Testis (tissue), 3 donors: ENCODE results near the gene PMM1. TPM values are rescaled to one million over a fixed set of nuclear protein-coding genes. Genes with fewer than 3 reads are reported as not detected.

Experiments used
- DNase-seq: peaks from one replicate; pipeline ENCODE4 v3.0.0-alpha.2; 2019
- H3K27ac ChIP-seq, 2 donors: fragments of 200-600 bp; sonication (generic); one replicate each; pipeline ENCODE4 v1.5.1; 2019
- H3K27me3 ChIP-seq: fragments of 200-600 bp; sonication (generic); one replicate; pipeline ENCODE4 v1.5.1; 2019
- H3K36me3 ChIP-seq: fragments of 200-600 bp; sonication (generic); one replicate; pipeline ENCODE4 v1.5.1; 2017; ENCODE audit warnings: low read depth; ENCODE audit errors: missing control alignments
- H3K4me1 ChIP-seq: fragments of 200-600 bp; sonication (generic); one replicate; pipeline ENCODE4 v1.5.1; 2019
- H3K4me3 ChIP-seq, 2 donors: fragments of 200-600 bp; sonication (generic); one replicate each; pipeline ENCODE4 v1.5.1; 2017 to 2019
- H3K9me3 ChIP-seq: fragments of 200-600 bp; sonication (generic); one replicate; pipeline ENCODE4 v1.5.1; 2017
- POLR2A ChIP-seq: fragments of 450-650 bp; IDR thresholded peaks from one replicate; pipeline ENCODE4 v1.6.1; 2017; ENCODE audit warnings: antibody characterized with exemption, mild to moderate bottlenecking, moderate library complexity
- WGBS, 2 donors: methylation state at CpG; one replicate each; pipeline ENCODE4 v1.1.5; 2018; 5-methylcytosine and 5-hydroxymethylcytosine counted together
- intact Hi-C: fragments of 100-400 bp; cut with DNase I; formaldehyde crosslinking; loops from one replicate; pipeline ENCODE4 v1.15.1; 2023; ENCODE audit warnings: low total_unique reads
- polyA plus RNA-seq: library from polyadenylated mRNA; stranded (reverse); fragments of 350-450 nt; fragmentation: Illumina TruSeq; extraction: RNeasy Lipid Tissue Mini Kit (QIAGEN cat#74804); gene quantifications from one replicate; pipeline ENCODE4 v1.2.3, GENCODE V29; 2014; ENCODE audit warnings: low read depth, low replicate concordance; ENCODE audit not compliant: insufficient read depth
- total RNA-seq, 2 donors: library from RNA; depleted of rRNA; stranded (reverse); fragments of >200 nt; gene quantifications; one replicate each; pipeline ENCODE4 v1.2.3, GENCODE V29; 2016
- TF ChIP-seq, protein P1 (sequence below), 3 experiments: fragments of 450-650 bp in 2 of 3; fragments of 200-600 bp in 1 of 3; sonication (generic) in 1 of 3; IDR thresholded peaks; one replicate each; pipeline ENCODE4 v1.5.1; 2016 to 2019; ENCODE audit warnings: antibody characterized with exemption in 3 of 3, mild to moderate bottlenecking in 2 of 3, moderate library complexity in 1 of 3

PMM1 gene
- total and polyA plus RNA-seq, 3 donors from 2014 or later, result 44.4 to 82.2 (median 45.7) TPM

DNA sequence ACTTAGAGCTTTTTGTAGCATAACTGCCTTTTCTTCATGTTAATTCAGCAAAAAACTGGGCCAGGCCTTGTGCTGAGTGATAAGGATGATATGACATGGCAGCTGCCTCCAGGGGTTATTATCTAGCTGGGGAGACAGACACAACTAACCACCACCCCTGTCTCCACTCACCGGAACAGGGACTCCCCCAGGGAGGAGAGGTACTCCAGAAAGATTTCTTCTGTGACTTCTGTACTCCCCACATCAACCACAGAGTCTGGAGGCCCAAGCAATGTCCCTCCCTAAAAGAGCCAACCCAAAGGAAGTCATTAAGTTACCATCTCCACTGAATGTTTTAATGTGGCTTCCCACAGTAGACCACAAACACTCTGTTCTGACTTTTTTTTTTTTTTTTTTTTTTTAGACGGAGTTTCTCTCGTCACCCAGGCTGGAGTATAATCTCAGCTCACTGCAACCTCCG lies 14.3 kb upstream of the PMM1 start:
- H3K9me3 ChIP-seq, result no peaks in the 10 kb centered on the region
- no peaks in the 10 kb centered on the region for H3K4me1 ChIP-seq
- H3K36me3 ChIP-seq, result no peaks in the 10 kb centered on the region
- no peaks in the 10 kb centered on the region for H3K27me3 ChIP-seq
- 69 to 74% methylated on average over 4 of the region's 4 CpGs for WGBS, 2 donors
- no peak overlapping the region for H3K27ac ChIP-seq
- intact Hi-C loops, result no loop called here
- TF ChIP-seq, protein P1, sequence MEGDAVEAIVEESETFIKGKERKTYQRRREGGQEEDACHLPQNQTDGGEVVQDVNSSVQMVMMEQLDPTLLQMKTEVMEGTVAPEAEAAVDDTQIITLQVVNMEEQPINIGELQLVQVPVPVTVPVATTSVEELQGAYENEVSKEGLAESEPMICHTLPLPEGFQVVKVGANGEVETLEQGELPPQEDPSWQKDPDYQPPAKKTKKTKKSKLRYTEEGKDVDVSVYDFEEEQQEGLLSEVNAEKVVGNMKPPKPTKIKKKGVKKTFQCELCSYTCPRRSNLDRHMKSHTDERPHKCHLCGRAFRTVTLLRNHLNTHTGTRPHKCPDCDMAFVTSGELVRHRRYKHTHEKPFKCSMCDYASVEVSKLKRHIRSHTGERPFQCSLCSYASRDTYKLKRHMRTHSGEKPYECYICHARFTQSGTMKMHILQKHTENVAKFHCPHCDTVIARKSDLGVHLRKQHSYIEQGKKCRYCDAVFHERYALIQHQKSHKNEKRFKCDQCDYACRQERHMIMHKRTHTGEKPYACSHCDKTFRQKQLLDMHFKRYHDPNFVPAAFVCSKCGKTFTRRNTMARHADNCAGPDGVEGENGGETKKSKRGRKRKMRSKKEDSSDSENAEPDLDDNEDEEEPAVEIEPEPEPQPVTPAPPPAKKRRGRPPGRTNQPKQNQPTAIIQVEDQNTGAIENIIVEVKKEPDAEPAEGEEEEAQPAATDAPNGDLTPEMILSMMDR (IDR thresholded peaks at IDR 0.05), result no peak
- DNase-seq, result no peak
- H3K4me3 ChIP-seq, result no peak overlapping the region

GRCh38 chr22:41600976-41601375 lies 11.3 kb upstream of the PMM1 start:
- intact Hi-C loops, result no loop called here
- Histone ChIP-seq H3K27me3 (no peaks in the 10 kb centered on the region), H3K27ac (no peak overlapping the region), H3K4me3 (no peak overlapping the region), H3K9me3 (no peaks in the 10 kb centered on the region), H3K36me3 (no peaks in the 10 kb centered on the region), H3K4me1 (peaks cover 9% of the 10 kb centered on the region)
- 91 to 93% methylated on average over 7 to 8 of the region's 8 CpGs for WGBS, 2 donors
- DNase-seq, result no peak
- no peak for TF ChIP-seq POLR2A
- TF ChIP-seq, protein P1 (IDR thresholded peaks at IDR 0.05), result no peak

GRCh38 chr22:41598891-41599635 lies 9.4 kb upstream of the PMM1 start:
- intact Hi-C loops, result no loop called here
- Histone ChIP-seq H3K27me3 (no peaks in the 10 kb centered on the region), H3K4me3 (no peak overlapping the region), H3K27ac (no peak overlapping the region), H3K4me1 (peaks cover 9% of the 10 kb centered on the region), H3K36me3 (no peaks in the 10 kb centered on the region), H3K9me3 (no peaks in the 10 kb centered on the region)
- no peak for DNase-seq
- WGBS, 2 donors, result 90 to 91% methylated on average over 8 of the region's 8 CpGs
- TF ChIP-seq, protein P1 (IDR thresholded peaks at IDR 0.05), result no peak
- no peak for TF ChIP-seq POLR2A

GRCh38 chr22:41598081-41598480 lies 8.4 kb upstream of the PMM1 start:
- H3K4me3 ChIP-seq, result no peak overlapping the region
- H3K27me3 ChIP-seq, result no peaks in the 10 kb centered on the region
- TF ChIP-seq, protein P1 (IDR thresholded peaks at IDR 0.05), result no peak
- no peak for TF ChIP-seq POLR2A
- no peaks in the 10 kb centered on the region for H3K9me3 ChIP-seq
- H3K4me1 ChIP-seq, result peaks cover 9% of the 10 kb centered on the region
- no peak for DNase-seq
- H3K36me3 ChIP-seq, result no peaks in the 10 kb centered on the region
- 70 to 77% methylated on average over 5 of the region's 5 CpGs for WGBS, 2 donors
- H3K27ac ChIP-seq, result no peak overlapping the region
- intact Hi-C loops, result no loop called here

DNA sequence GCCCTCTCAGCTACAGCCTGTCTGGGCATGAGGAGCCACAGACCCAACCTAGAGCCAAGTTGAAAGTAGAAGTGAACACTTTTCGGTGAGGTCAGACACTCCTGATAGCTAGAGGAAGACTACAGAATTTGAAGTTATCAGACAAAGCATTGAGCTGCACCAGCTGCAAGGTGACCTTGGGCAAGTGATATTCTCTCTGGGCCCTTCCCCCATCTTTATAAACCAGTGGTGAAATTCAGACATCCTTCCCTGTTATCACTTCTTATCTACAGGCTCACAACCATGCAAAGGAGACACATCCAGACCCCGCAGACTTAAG lies 8.0 kb upstream of the PMM1 start:
- intact Hi-C loops, result no loop called here
- H3K9me3 ChIP-seq, result no peaks in the 10 kb centered on the region
- H3K27me3 ChIP-seq, result no peaks in the 10 kb centered on the region
- no peaks in the 10 kb centered on the region for H3K36me3 ChIP-seq
- no peak for DNase-seq
- TF ChIP-seq, protein P1 (IDR thresholded peaks at IDR 0.05), result peak in 1 of 3 experiments; percentile 1
- no peak for TF ChIP-seq POLR2A
- no peak overlapping the region for H3K4me3 ChIP-seq
- WGBS, 2 donors, result 43 to 60% methylated on average over 2 of the region's 2 CpGs
- peak overlapping the region in 1 of 2 donors; percentile 18 for H3K27ac ChIP-seq
- H3K4me1 ChIP-seq, result peaks cover 9% of the 10 kb centered on the region
